GM15510 (cell line): ENCODE measurements around the gene CTH.

ENCODE experiments used
- POLR2A ChIP-seq: IDR thresholded peaks from 3 replicates; pipeline ENCODE4 v1.6.1; 2011; ENCODE audit warnings: borderline replicate concordance; ENCODE audit not compliant: insufficient read length; ENCODE audit errors: extremely low read depth

CTH gene

GRCh38 chr1:70403759-70404158 is 7.3 kb upstream of the CTH start:
- no peak for TF ChIP-seq POLR2A

GRCh38 chr1:70405780-70406416 is 5.2 kb upstream of the CTH start:
- no peak for TF ChIP-seq POLR2A

GRCh38 chr1:70409136-70409535 is 1.9 kb upstream of the CTH start:
- TF ChIP-seq POLR2A: no peak

- no peak for TF ChIP-seq POLR2A
These were observed 334 bp downstream of the CTH start for GRCh38 chr1:70411360-70411844.

GRCh38 chr1:70415882-70416281 is 4.8 kb downstream of the CTH start:
- no peak for TF ChIP-seq POLR2A

- TF ChIP-seq POLR2A: no peak
These were observed 9.3 kb downstream of the CTH start for GRCh38 chr1:70420320-70420719.

- no peak for TF ChIP-seq POLR2A
These were observed 15.4 kb downstream of the CTH start for GRCh38 chr1:70426154-70427131.

GRCh38 chr1:70427976-70428375 is 16.9 kb downstream of the CTH start:
- no peak for TF ChIP-seq POLR2A

- TF ChIP-seq POLR2A: no peak
These were observed 18.2 kb downstream of the CTH start for GRCh38 chr1:70429219-70429618.

GRCh38 chr1:70429757-70430156 is 18.7 kb downstream of the CTH start:
- TF ChIP-seq POLR2A: no peak

GRCh38 chr1:70431317-70431716 is 20.2 kb downstream of the CTH start:
- TF ChIP-seq POLR2A: no peak

GRCh38 chr1:70431874-70432273 is 20.8 kb downstream of the CTH start:
- no peak for TF ChIP-seq POLR2A

- no peak for TF ChIP-seq POLR2A
These were observed 23.3 kb downstream of the CTH start for GRCh38 chr1:70434253-70434859.

GRCh38 chr1:70436622-70437251 is 25.7 kb downstream of the CTH start:
- no peak for TF ChIP-seq POLR2A

- no peak for TF ChIP-seq POLR2A
These were observed 27.5 kb downstream of the CTH start for GRCh38 chr1:70438529-70438928.
